HUDEP-2 (cell line): ENCODE data around the gene C15orf40.
"Not testable (repeated sequence)": the region's sequence is repeated elsewhere in the genome, so short reads cannot be mapped to it uniquely, and the experiment has no call there.

Experiments used
- DNase-seq, 76 experiments: peaks; one replicate each; lab custom pipeline; 2025; ENCODE audit not compliant: unreplicated experiment in 76 of 76; lab: John Stamatoyannopoulos, UW

The C15orf40 gene

GRCh38 chr15:83011271-83012075, at the start of gene C15orf40:
Gene C15orf40 (minus strand): TSS chr15:83011639. CDS start chr15:83011607, 32 bp downstream.
- DNase-seq: peak in 75 of 76 experiments; percentile 18 to 93 (median 81)

GRCh38 chr15:83057696-83058376, 46.4 kb upstream of the C15orf40 start:
- peak in 25 of 76 experiments; percentile 3 to 47 (median 19) for DNase-seq

GRCh38 chr15:83057002-83057401, 45.6 kb upstream of the C15orf40 start:
- DNase-seq: no peak

GRCh38 chr15:83053151-83053550, 41.7 kb upstream of the C15orf40 start:
- no peak for DNase-seq

- no peak for DNase-seq
Observed at GRCh38 chr15:83046558-83047127, 35.2 kb upstream of the C15orf40 start.

GRCh38 chr15:83044156-83044555, 32.7 kb upstream of the C15orf40 start:
- no peak for DNase-seq

- DNase-seq: no peak
Observed at GRCh38 chr15:83039206-83039605, 27.8 kb upstream of the C15orf40 start.

GRCh38 chr15:83036253-83036652, 24.8 kb upstream of the C15orf40 start:
- no peak for DNase-seq

GRCh38 chr15:83031234-83031633, 19.8 kb upstream of the C15orf40 start:
- DNase-seq: not testable (repeated sequence)

- no peak for DNase-seq
Observed at GRCh38 chr15:83030021-83030420, 18.6 kb upstream of the C15orf40 start.

- no peak for DNase-seq
Observed at GRCh38 chr15:83018436-83018835, 7.0 kb upstream of the C15orf40 start.

GRCh38 chr15:83016906-83017305, 5.5 kb upstream of the C15orf40 start:
- no peak for DNase-seq

GRCh38 chr15:83015361-83015760, 3.9 kb upstream of the C15orf40 start:
- DNase-seq: no peak

- no peak for DNase-seq
Observed at GRCh38 chr15:83014205-83014653, 2.8 kb upstream of the C15orf40 start.

- no peak for DNase-seq
Observed at GRCh38 chr15:83012636-83013035, 1.2 kb upstream of the C15orf40 start.

- peak in 5 of 76 experiments; percentile 3 to 27 (median 19) for DNase-seq
Observed at GRCh38 chr15:83012076-83012426, 612 bp upstream of the C15orf40 start.

- DNase-seq: peak in 73 of 76 experiments; percentile 8 to 89 (median 72)
Observed at GRCh38 chr15:83010709-83011270, 649 bp downstream of the C15orf40 start.

- not testable (repeated sequence) for DNase-seq
Observed at GRCh38 chr15:83000672-83001031, 10.8 kb downstream of the C15orf40 start.

GRCh38 chr15:82999905-83000671, 11.4 kb downstream of the C15orf40 start:
- DNase-seq: peak in 52 of 76 experiments; percentile 7 to 76 (median 42)

GRCh38 chr15:82999426-82999825, 12.0 kb downstream of the C15orf40 start:
- no peak for DNase-seq
